Fibroblast of the conjunctiva (primary cell): Measurements from ENCODE around the gene HEMGN.

ENCODE experiments used
- DNase-seq: peaks from one replicate; pipeline ENCODE4 v3.0.0-alpha.2; 2010; ENCODE audit warnings: low read depth

HEMGN gene

GRCh38 chr9:97895695-97896332 lies 42.2 kb downstream of the HEMGN start:
- DNase-seq = no peak

GRCh38 chr9:97895211-97895610 lies 42.8 kb downstream of the HEMGN start:
- DNase-seq = no peak

GRCh38 chr9:97892421-97892820 lies 45.6 kb downstream of the HEMGN start:
- no peak for DNase-seq

- no peak for DNase-seq
Measured at GRCh38 chr9:97891736-97892135, 46.2 kb downstream of the HEMGN start.

- no peak for DNase-seq
Measured at GRCh38 chr9:97889941-97890887, 47.8 kb downstream of the HEMGN start.

- no peak for DNase-seq
Measured at GRCh38 chr9:97880336-97880735, 57.6 kb downstream of the HEMGN start.
